GM23248 (cell line): ENCODE results near the gene NALCN.

Experiments used
- EZH2 ChIP-seq: fragments of 200-600 bp; sonication (generic); IDR thresholded peaks from 2 replicates; pipeline ENCODE4 v1.6.1; 2018; ENCODE audit warnings: antibody characterized with exemption, mild to moderate bottlenecking; ENCODE audit not compliant: insufficient read depth, poor library complexity, severe bottlenecking
- EZH2phosphoT487 ChIP-seq: fragments of 200-600 bp; sonication (generic); IDR thresholded peaks from 2 replicates; pipeline ENCODE4 v1.6.1; 2018; ENCODE audit warnings: antibody characterized with exemption, moderate library complexity, mild to moderate bottlenecking, low read depth; ENCODE audit not compliant: insufficient read depth

DNA sequence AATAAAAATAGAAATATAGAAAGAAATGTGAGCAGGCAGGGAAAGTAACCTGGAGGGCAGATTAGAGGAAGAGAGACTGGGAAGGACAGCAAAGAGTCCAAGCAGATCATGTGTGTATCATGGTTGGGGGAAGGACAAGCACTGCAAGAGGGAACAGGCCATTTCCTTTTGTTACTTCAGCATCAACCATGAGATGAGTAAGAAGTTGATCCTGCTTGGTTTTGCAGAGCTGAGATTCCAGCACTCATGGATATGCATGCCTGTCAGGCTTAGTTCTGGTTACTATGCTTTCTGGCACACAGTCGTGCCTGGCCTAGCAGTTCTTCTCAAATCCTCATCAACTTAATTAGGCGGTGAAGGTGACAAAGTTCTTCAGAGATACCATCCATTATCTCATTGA lies 18.1 kb downstream of the NALCN start:
- no peak for TF ChIP-seq EZH2phosphoT487
- no peak for TF ChIP-seq EZH2
